OCI-LY7 (cell line): ENCODE data around the gene DTHD1. TPM values are rescaled to one million over a fixed set of nuclear protein-coding genes. Genes with fewer than 3 reads are reported as not detected.

Source experiments
- BruUV-seq: library from RNA; stranded (reverse); fragments of 400-500 nt; replicated peaks from 2 replicates; lab custom pipeline; 2021; lab: Mats Ljungman, UMichigan
- CTCF ChIA-PET: fragments of 300-600 bp; sonication (Branson Sonifier 250); formaldehyde crosslinking; loops from one replicate; lab custom pipeline; 2022; ENCODE audit warnings: antibody characterized with exemption; ENCODE audit not compliant: unreplicated experiment; lab: Charles Lee
- POLR2A ChIA-PET: fragments of 300-600 bp; sonication (Branson Sonifier 250); formaldehyde crosslinking; loops from one replicate; lab custom pipeline; 2022; ENCODE audit warnings: antibody characterized with exemption; lab: Charles Lee
- DNase-seq: peaks from one replicate; pipeline ENCODE4 v3.0.0-alpha.2; 2015; ENCODE audit warnings: low spot score
- H2AFZ ChIP-seq: fragments of 200-600 bp; sonication (generic), shearing (Covaris generic); 2 replicates; pipeline ENCODE4 v1.6.1; 2014; ENCODE audit warnings: mild to moderate bottlenecking, antibody characterized with exemption, low read length, moderate library complexity
- H3K27ac ChIP-seq: fragments of 200-600 bp; sonication (generic); 2 replicates; pipeline ENCODE4 v1.5.1; 2014; ENCODE audit warnings: mixed run types, low read depth, mild to moderate bottlenecking, moderate library complexity, low read length, inconsistent platforms; ENCODE audit not compliant: poor library complexity, severe bottlenecking
- H3K36me3 ChIP-seq: fragments of 200-600 bp; sonication (generic); 2 replicates; pipeline ENCODE4 v1.6.1; 2014; ENCODE audit warnings: mild to moderate bottlenecking, antibody characterized with exemption, low read length, moderate library complexity, mixed read lengths; ENCODE audit not compliant: insufficient read depth
- H3K4me1 ChIP-seq: fragments of 200-600 bp; sonication (generic); 2 replicates; pipeline ENCODE4 v1.5.1; 2014; ENCODE audit warnings: mild to moderate bottlenecking, low read length; ENCODE audit not compliant: insufficient read depth, poor library complexity, severe bottlenecking
- H3K4me2 ChIP-seq: fragments of 200-600 bp; sonication (generic); 2 replicates; pipeline ENCODE4 v1.6.1; 2014; ENCODE audit warnings: mild to moderate bottlenecking, low read length
- H3K4me3 ChIP-seq: fragments of 200-600 bp; sonication (generic); 2 replicates; pipeline ENCODE4 v1.5.1; 2014; ENCODE audit warnings: mild to moderate bottlenecking, low read depth, low read length; ENCODE audit not compliant: poor library complexity, severe bottlenecking
- H3K79me2 ChIP-seq: fragments of 200-600 bp; sonication (generic); 2 replicates; pipeline ENCODE4 v1.6.1; 2016; ENCODE audit warnings: low read depth, mild to moderate bottlenecking, low read length, moderate library complexity, mixed read lengths; ENCODE audit not compliant: insufficient read depth
- H3K9me2 ChIP-seq: fragments of 200-600 bp; sonication (generic); 2 replicates; pipeline ENCODE4 v1.6.1; 2016; ENCODE audit warnings: mild to moderate bottlenecking, low read length, mixed read lengths; ENCODE audit not compliant: insufficient read depth
- H3K9me3 ChIP-seq: fragments of 200-600 bp; sonication (generic); 2 replicates; pipeline ENCODE4 v1.6.1; 2014; ENCODE audit warnings: mild to moderate bottlenecking, mixed run types, low read length, mixed read lengths
- H4K20me1 ChIP-seq: fragments of 200-600 bp; sonication (generic); 2 replicates; pipeline ENCODE4 v1.6.1; 2014; ENCODE audit warnings: mild to moderate bottlenecking, antibody characterized with exemption, low read length, moderate library complexity, mixed read lengths; ENCODE audit not compliant: insufficient read depth
- CTCF ChIP-seq: fragments of 200-600 bp; sonication (generic); conservative IDR thresholded peaks from 2 replicates; pipeline ENCODE4 v1.5.1; 2014; ENCODE audit warnings: mild to moderate bottlenecking, antibody characterized with exemption, low read length, moderate library complexity, mixed read lengths
- EZH2phosphoT487 ChIP-seq: fragments of 200-600 bp; sonication (generic); IDR thresholded peaks from 2 replicates; pipeline ENCODE4 v1.6.1; 2018; ENCODE audit warnings: low read depth, borderline replicate concordance, mild to moderate bottlenecking, mixed run types, antibody characterized with exemption, low read length, moderate library complexity, mixed read lengths
- intact Hi-C: fragments of 100-400 bp; cut with micrococcal nuclease; formaldehyde crosslinking; loops from one replicate; pipeline ENCODE4 v1.10.0; 2022; ENCODE audit not compliant: unreplicated experiment
- total RNA-seq, 2 experiments: library from RNA; depleted of rRNA in 1 of 2; stranded (reverse); fragments of >200 nt in 1 of 2; shearing (Covaris generic) in 1 of 2; gene quantifications; 2 replicates each; pipeline ENCODE4 v1.2.3, GENCODE V29; 2014 to 2022

The DTHD1 gene
- total RNA-seq, 2 experiments from 2014 or later, result not detected

DNA sequence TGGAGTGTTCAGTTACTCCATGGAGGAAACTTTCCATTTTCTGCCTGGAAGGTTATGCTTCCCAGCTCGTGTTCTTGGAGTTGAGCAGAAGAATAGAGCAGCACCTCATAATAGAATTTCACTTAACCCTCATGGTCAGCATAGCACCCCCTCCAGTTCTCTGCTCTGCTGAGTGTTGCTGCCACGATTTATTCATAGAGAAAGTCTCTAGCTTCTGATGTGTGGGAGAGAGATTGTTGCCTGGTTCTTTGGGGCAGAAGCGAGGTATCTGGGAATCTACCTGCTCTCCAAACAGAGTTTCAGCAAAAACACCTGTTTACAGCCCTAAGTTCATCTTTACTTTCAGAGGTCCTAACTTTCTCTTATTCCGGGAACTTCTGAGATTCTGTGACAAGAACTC lies 3.9 kb upstream of the DTHD1 start:
- CTCF ChIA-PET, result no interaction called here
- Histone ChIP-seq H3K79me2 (no peaks in the 10 kb centered on the region), H3K9me2 (no peaks in the 10 kb centered on the region), H3K27ac (no peak overlapping the region), H4K20me1 (no peaks in the 10 kb centered on the region), H3K4me1 (no peaks in the 10 kb centered on the region), H3K4me3 (no peak overlapping the region), H3K36me3 (no peaks in the 10 kb centered on the region), H2AFZ (no peak overlapping the region), H3K4me2 (no peak overlapping the region), H3K9me3 (no peaks in the 10 kb centered on the region)
- POLR2A ChIA-PET, result interaction anchor here (0.7 to 1.1 kb wide), 2 partner anchors 9 to 64 kb away, joined by 3 to 4 read pairs; no protein-coding TSS in a partner anchor
- no peak for DNase-seq
- intact Hi-C loops, result no loop called here
- no TSS peak for BruUV-seq
- TF ChIP-seq EZH2phosphoT487 (no peak), CTCF (no peak)

- Histone ChIP-seq H3K9me3 (no peaks in the 10 kb centered on the region), H3K79me2 (no peaks in the 10 kb centered on the region), H4K20me1 (no peaks in the 10 kb centered on the region), H2AFZ (no peak overlapping the region), H3K4me1 (no peaks in the 10 kb centered on the region), H3K4me3 (no peak overlapping the region), H3K9me2 (no peaks in the 10 kb centered on the region), H3K4me2 (no peak overlapping the region), H3K27ac (no peak overlapping the region), H3K36me3 (no peaks in the 10 kb centered on the region)
- CTCF ChIA-PET, result no interaction called here
- TF ChIP-seq EZH2phosphoT487 (no peak), CTCF (no peak)
- DNase-seq, result no peak
- POLR2A ChIA-PET, result no interaction called here
- BruUV-seq, result no TSS peak
- intact Hi-C loops, result no loop called here
Measured at GRCh38 chr4:36278789-36279188, 2.6 kb upstream of the DTHD1 start.

GRCh38 chr4:36280555-36280954 lies 861 bp upstream of the DTHD1 start:
- Histone ChIP-seq H3K4me1 (no peaks in the 10 kb centered on the region), H3K9me3 (no peaks in the 10 kb centered on the region), H4K20me1 (no peaks in the 10 kb centered on the region), H3K9me2 (no peaks in the 10 kb centered on the region), H3K27ac (no peak overlapping the region), H3K36me3 (no peaks in the 10 kb centered on the region), H3K4me3 (no peak overlapping the region), H3K4me2 (no peak overlapping the region), H2AFZ (no peak overlapping the region), H3K79me2 (no peaks in the 10 kb centered on the region)
- ChIA-PET CTCF (no interaction called here), POLR2A (no interaction called here)
- intact Hi-C loops, result no loop called here
- no TSS peak for BruUV-seq
- no peak for TF ChIP-seq CTCF
- no peak for TF ChIP-seq EZH2phosphoT487
- DNase-seq, result no peak
